ENCODE data around the gene ZSCAN25. TPM values are rescaled to one million over a fixed set of nuclear protein-coding genes. Genes with fewer than 3 reads are reported as not detected.
A peak's percentile ranks its signal among the peaks of the same experiment; 100 is the strongest.

Gene ZSCAN25
- total RNA-seq, 1 donor from 2014 or later, result 23.8 TPM

DNA sequence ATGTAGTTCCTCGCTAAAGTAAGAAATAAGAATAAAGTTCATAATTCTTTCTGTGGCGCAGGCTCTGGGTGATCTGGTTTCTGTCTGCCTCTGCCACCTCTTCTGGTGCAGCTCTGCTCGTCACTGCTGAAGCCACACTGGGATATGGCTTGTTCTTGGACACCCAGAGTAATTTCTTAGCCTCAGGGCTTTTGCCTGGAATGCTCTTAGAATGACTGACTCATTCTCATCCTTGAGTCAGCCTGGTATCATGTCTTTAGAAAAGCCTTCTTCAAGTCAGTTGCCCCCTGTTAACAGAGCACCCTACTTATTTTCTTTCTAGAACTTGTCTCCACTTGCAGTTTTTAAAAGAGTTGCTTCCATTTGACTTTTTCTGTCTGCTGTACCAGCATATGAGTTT lies 2.0 kb downstream of the ZSCAN25 start:
- Mint-ChIP-seq H3K4me3 (ENCODE audit: unreplicated experiment) (peak overlapping the region; percentile 95), H3K4me1 (ENCODE audit: unreplicated experiment) (peaks cover 40% of the 10 kb centered on the region), H3K27me3 (ENCODE audit: unreplicated experiment) (peaks cover 9% of the 10 kb centered on the region), H3K9me3 (ENCODE audit: unreplicated experiment) (no peaks in the 10 kb centered on the region), H3K36me3 (ENCODE audit: low read depth, unreplicated experiment) (peaks cover 45% of the 10 kb centered on the region), H3K27ac (ENCODE audit: unreplicated experiment) (peak overlapping the region; percentile 16)
- TF ChIP-seq, protein P1, sequence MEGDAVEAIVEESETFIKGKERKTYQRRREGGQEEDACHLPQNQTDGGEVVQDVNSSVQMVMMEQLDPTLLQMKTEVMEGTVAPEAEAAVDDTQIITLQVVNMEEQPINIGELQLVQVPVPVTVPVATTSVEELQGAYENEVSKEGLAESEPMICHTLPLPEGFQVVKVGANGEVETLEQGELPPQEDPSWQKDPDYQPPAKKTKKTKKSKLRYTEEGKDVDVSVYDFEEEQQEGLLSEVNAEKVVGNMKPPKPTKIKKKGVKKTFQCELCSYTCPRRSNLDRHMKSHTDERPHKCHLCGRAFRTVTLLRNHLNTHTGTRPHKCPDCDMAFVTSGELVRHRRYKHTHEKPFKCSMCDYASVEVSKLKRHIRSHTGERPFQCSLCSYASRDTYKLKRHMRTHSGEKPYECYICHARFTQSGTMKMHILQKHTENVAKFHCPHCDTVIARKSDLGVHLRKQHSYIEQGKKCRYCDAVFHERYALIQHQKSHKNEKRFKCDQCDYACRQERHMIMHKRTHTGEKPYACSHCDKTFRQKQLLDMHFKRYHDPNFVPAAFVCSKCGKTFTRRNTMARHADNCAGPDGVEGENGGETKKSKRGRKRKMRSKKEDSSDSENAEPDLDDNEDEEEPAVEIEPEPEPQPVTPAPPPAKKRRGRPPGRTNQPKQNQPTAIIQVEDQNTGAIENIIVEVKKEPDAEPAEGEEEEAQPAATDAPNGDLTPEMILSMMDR (IDR thresholded peaks at IDR 0.05; ENCODE audit: unreplicated experiment), result no peak
- no peak for DNase-seq (ENCODE audit: low spot score)

DNA sequence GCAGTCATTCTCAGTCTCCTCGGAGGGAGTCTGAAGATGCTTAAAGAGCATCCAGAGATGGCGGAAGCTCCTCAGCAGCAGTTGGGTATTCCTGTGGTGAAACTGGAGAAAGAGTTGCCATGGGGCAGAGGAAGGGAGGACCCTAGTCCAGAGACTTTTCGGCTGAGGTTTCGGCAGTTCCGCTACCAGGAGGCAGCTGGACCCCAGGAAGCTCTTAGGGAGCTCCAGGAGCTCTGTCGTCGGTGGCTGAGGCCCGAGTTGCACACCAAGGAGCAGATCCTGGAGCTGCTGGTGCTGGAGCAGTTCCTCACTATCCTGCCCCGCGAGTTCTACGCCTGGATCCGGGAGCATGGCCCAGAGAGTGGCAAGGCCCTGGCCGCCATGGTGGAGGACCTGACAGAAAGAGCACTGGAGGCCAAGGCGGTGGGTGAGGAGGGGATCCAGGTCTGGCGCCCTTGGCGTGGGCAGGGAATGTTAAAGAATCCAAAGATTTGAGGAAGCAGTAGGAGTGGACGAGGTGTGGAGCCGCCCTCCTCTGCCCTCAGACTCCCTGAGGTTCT lies 2.9 kb downstream of the ZSCAN25 start:
- Mint-ChIP-seq H3K27ac (ENCODE audit: unreplicated experiment) (no peak overlapping the region), H3K9me3 (ENCODE audit: unreplicated experiment) (no peaks in the 10 kb centered on the region), H3K4me3 (ENCODE audit: unreplicated experiment) (peak overlapping the region; percentile 48), H3K27me3 (ENCODE audit: unreplicated experiment) (peaks cover 12% of the 10 kb centered on the region), H3K36me3 (ENCODE audit: low read depth, unreplicated experiment) (peaks cover 54% of the 10 kb centered on the region), H3K4me1 (ENCODE audit: unreplicated experiment) (peaks cover 50% of the 10 kb centered on the region)
- no peak for DNase-seq (ENCODE audit: low spot score)
- TF ChIP-seq, protein P1 (IDR thresholded peaks at IDR 0.05; ENCODE audit: unreplicated experiment), result no peak

DNA sequence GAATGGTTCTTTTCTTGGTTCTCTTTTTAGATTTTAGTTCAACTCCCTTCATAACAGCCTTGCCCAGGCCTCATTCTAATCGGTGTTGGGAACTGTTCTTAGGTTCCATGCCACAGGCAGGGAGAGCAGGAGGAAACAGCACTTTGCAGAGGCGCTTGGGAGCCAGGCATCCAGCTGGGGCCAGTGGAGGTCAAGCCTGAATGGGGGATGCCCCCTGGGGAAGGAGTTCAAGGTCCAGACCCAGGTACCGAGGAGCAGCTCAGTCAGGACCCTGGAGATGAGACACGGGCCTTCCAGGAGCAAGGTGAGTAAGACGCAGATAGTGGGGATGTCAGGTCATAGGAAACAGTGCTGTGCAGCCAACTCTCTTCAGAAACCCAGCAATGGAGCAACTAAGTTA lies 4.5 kb downstream of the ZSCAN25 start:
- Mint-ChIP-seq H3K36me3 (ENCODE audit: low read depth, unreplicated experiment) (peaks cover 67% of the 10 kb centered on the region), H3K27ac (ENCODE audit: unreplicated experiment) (peak overlapping the region; percentile 81), H3K9me3 (ENCODE audit: unreplicated experiment) (no peaks in the 10 kb centered on the region), H3K27me3 (ENCODE audit: unreplicated experiment) (peaks cover 10% of the 10 kb centered on the region), H3K4me1 (ENCODE audit: unreplicated experiment) (peaks cover 57% of the 10 kb centered on the region), H3K4me3 (ENCODE audit: unreplicated experiment) (peak overlapping the region; percentile 47)
- no peak for DNase-seq (ENCODE audit: low spot score)
- TF ChIP-seq, protein P1 (IDR thresholded peaks at IDR 0.05; ENCODE audit: unreplicated experiment), result no peak

DNA sequence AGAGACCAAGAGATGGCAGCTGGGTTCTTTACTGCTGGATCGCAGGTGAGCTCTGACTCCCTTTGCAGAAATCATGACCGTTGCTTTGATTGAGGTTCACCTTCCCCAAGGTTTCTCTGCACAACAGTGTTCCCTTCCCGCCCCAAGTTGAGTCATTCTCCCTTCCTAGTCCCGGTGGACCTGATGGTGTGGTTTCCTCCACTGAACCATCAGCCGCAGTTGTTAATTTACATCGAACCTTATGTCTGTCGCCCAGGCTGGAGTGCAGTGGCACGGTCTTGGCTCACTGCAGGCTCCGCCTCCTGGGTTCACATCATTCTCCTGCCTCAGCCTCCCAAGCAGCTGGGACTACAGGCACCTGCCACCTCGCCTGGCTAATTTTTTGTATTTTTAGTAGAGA lies 5.8 kb downstream of the ZSCAN25 start:
- DNase-seq (ENCODE audit: low spot score), result no peak
- H3K4me3 Mint-ChIP-seq (ENCODE audit: unreplicated experiment), result no peak overlapping the region
- H3K27me3 Mint-ChIP-seq (ENCODE audit: unreplicated experiment), result peaks cover 11% of the 10 kb centered on the region
- H3K36me3 Mint-ChIP-seq (ENCODE audit: low read depth, unreplicated experiment), result peaks cover 76% of the 10 kb centered on the region
- peak overlapping the region; percentile 55 for H3K27ac Mint-ChIP-seq (ENCODE audit: unreplicated experiment)
- peaks cover 54% of the 10 kb centered on the region for H3K4me1 Mint-ChIP-seq (ENCODE audit: unreplicated experiment)
- TF ChIP-seq, protein P1 (IDR thresholded peaks at IDR 0.05; ENCODE audit: unreplicated experiment), result no peak
- no peaks in the 10 kb centered on the region for H3K9me3 Mint-ChIP-seq (ENCODE audit: unreplicated experiment)

DNA sequence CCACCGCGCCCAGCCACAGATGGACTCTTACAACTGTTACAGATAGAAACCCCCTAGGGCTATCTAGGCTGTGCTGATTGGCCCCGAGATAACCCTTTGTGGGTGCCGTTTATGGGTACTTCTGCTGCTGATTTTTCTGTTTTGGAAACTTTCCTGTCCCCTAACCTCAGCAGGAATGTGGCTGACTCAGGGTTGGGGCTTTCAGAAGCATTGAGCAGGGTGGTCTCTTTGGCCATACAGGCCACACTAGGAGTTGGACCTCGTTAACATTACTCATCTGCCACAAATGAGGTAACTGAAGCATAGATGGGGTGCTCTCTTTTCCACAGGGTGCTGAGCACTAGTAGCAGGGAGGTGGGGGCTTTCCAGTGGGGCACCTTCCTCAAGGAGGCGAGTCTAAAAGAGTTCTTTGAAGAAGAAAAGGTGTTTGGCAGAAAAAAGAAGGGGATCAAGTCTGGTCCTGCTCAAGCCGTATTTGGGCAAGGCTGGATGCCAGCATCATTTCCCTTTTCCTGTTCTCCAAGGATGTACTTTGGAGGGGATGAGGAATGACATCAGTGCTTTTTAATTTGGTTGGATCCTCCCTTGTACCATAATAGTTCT lies 6.4 kb downstream of the ZSCAN25 start:
- TF ChIP-seq, protein P1 (IDR thresholded peaks at IDR 0.05; ENCODE audit: unreplicated experiment), result no peak
- DNase-seq (ENCODE audit: low spot score), result no peak
- peaks cover 74% of the 10 kb centered on the region for H3K36me3 Mint-ChIP-seq (ENCODE audit: low read depth, unreplicated experiment)
- H3K4me1 Mint-ChIP-seq (ENCODE audit: unreplicated experiment), result peaks cover 50% of the 10 kb centered on the region
- H3K4me3 Mint-ChIP-seq (ENCODE audit: unreplicated experiment), result peak overlapping the region; percentile 57
- H3K27ac Mint-ChIP-seq (ENCODE audit: unreplicated experiment), result peak overlapping the region; percentile 55
- H3K9me3 Mint-ChIP-seq (ENCODE audit: unreplicated experiment), result no peaks in the 10 kb centered on the region
- H3K27me3 Mint-ChIP-seq (ENCODE audit: unreplicated experiment), result peaks cover 9% of the 10 kb centered on the region

All from endothelial cell (in vitro differentiated cells).